Epithelial cell of proximal tubule (primary cell): Measurements from ENCODE around the gene CLN6. TPM values are rescaled to one million over a fixed set of nuclear protein-coding genes. Genes with fewer than 3 reads are reported as not detected.

Source experiments
- DNase-seq: peaks from one replicate; pipeline ENCODE4 v3.0.0-alpha.2; 2011; ENCODE audit warnings: low read depth
- H3K4me3 ChIP-seq: 2 replicates; pipeline ENCODE4 v1.5.1; 2011; ENCODE audit warnings: low read depth, mild to moderate bottlenecking, low read length
- total RNA-seq: library from RNA; depleted of rRNA; stranded (reverse); fragments of >200 nt; gene quantifications from 2 replicates; pipeline ENCODE4 v1.2.3, GENCODE V29; 2015
- TF ChIP-seq, protein P1 (sequence below): conservative IDR thresholded peaks from 2 replicates; pipeline ENCODE4 v1.5.1; 2012; ENCODE audit warnings: low read depth, mild to moderate bottlenecking, low read length

Gene CLN6
- total RNA-seq, 1 donor from 2014 or later, result 14.9 TPM

DNA sequence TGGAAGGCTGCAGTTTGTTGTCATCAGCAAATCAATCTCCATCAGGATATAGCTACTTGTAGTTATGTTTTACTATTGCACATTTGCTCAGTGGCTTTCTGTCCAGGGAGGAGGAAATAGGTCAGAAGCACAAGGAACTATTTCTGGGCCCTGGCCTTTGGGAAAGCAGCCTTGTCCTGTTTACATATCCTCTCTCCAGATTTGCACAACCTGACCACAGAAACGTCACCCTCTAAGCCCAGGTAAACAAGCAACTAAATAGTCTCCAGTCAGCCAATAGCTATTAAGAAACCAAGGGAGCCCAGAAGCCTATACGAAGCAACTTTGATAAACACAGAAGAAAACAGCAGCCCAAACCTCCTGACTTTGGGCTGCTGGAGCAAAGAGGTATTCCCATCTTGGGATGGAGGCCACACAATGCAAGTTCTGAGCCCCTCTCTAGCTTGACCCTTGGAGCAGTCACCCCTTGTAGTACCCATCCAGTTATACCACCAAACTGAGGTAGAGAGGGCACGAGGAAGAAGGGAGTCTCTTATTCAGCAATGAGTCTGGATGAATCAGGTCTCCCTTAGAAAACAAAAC is 45.7 kb upstream of the CLN6 start:
- TF ChIP-seq, protein P1, sequence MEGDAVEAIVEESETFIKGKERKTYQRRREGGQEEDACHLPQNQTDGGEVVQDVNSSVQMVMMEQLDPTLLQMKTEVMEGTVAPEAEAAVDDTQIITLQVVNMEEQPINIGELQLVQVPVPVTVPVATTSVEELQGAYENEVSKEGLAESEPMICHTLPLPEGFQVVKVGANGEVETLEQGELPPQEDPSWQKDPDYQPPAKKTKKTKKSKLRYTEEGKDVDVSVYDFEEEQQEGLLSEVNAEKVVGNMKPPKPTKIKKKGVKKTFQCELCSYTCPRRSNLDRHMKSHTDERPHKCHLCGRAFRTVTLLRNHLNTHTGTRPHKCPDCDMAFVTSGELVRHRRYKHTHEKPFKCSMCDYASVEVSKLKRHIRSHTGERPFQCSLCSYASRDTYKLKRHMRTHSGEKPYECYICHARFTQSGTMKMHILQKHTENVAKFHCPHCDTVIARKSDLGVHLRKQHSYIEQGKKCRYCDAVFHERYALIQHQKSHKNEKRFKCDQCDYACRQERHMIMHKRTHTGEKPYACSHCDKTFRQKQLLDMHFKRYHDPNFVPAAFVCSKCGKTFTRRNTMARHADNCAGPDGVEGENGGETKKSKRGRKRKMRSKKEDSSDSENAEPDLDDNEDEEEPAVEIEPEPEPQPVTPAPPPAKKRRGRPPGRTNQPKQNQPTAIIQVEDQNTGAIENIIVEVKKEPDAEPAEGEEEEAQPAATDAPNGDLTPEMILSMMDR, result no peak
- no peak overlapping the region for H3K4me3 ChIP-seq
- no peak for DNase-seq

DNA sequence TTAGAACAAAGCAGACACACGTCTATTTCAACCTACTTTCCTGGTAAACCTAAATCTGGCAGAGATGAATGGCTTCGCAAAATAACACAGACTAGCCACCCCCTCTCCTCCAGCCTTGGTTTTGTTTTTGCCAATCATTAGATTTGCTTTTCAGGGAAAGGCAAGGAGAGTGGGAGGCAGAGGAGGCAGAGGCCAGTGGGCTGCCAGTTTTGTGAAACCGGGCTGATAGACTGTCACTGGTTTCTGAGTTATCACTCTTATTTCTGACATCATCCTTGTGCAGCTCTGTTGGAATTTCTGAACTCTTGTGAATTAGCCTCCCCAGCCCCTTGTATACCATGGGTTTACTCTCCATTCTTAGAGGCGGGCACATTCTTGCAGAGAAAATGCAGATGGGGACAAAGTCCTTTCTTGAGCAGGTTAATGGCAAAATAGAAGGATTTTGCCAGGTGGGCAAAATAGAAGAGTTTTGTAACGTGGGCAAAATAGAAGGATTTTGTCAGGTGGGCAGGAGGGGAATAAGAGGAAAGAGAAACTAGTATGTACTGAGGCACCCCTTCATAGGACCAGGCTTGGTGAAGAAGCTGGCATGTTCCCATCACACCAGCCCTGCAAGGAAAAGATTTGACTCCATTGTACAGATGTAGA is 44.8 kb upstream of the CLN6 start:
- DNase-seq, result no peak

DNA sequence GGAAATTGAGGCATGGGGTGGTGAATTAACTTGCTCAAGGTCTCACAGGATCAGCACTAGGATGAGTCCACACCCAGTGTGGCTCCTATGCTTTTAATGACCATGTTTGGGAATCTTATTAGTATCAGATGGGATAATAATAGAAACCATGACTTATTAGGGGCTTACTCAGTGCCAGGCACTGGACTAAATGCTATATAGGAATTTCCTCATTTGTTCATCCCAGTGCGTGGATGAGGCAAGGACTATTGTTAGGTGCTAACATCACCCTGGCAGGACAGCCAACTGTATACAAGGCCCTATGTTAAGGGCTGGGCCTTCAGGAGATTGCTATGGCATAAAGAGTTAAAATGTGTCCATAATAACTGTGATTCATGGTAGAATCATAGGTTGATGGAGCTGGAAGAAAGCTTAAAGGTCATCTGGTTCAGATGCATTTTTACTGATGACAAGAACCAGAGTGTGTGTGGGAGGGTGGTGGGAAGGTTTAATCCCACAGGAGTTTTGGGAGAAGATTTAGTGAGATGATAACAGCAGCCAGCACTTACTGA is 43.3 kb upstream of the CLN6 start:
- TF ChIP-seq, protein P1, result no peak
- H3K4me3 ChIP-seq, result no peak overlapping the region
- no peak for DNase-seq

More for the DNA sequence above, 44.8 kb upstream of the CLN6 start:
- H3K4me3 ChIP-seq, result no peak overlapping the region
- TF ChIP-seq, protein P1, result no peak

DNA sequence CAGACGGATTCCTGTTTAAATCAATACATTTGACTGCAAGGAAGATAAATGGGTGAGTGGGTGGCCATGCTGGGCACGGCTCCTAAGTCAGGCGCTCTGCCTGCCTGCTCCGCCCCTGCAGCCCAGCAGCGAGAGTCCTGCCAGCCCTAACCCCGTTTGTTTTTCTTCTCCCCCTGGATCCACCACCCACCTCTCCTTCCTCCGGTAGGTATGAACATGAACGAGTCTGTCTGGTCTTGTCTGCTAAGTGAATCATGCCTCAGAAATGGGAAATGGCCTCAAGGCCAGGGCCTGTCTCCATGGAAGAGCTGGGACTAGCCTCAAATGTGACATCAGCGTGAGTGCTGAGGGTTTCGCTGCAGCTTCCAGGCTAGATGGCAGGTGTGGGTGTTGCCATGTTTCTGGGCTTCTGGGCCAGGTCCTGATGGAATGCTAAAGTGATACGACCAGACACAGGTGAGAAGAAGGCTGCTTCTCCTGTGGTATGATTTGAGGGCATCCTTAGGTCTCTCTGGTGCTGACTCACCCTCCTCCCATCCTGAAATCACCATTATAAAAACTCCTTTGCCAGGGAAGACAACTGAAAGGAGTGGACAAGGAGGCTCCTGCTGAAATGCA is 42.4 kb upstream of the CLN6 start:
- DNase-seq, result no peak
- TF ChIP-seq, protein P1, result no peak
- no peak overlapping the region for H3K4me3 ChIP-seq

DNA sequence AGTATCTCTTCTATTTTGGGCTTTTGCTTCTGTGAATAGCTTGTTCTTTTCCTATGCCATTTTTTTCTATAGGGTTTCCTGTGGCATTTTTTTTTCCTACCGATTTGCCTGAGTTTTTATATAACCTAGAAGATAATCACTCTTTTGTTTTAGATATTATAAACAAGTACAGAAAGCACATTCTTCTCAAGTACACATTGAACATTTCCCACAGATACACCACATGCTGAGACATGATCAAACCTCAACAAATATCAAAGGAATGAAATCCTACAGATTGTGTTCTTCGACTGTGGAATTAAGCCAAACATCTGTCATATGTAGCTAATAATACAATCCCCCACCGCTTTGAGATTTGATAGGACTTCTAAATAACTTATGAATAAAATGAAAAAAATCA is 38.9 kb upstream of the CLN6 start:
- no peak for DNase-seq
- TF ChIP-seq, protein P1, result no peak
- no peak overlapping the region for H3K4me3 ChIP-seq

DNA sequence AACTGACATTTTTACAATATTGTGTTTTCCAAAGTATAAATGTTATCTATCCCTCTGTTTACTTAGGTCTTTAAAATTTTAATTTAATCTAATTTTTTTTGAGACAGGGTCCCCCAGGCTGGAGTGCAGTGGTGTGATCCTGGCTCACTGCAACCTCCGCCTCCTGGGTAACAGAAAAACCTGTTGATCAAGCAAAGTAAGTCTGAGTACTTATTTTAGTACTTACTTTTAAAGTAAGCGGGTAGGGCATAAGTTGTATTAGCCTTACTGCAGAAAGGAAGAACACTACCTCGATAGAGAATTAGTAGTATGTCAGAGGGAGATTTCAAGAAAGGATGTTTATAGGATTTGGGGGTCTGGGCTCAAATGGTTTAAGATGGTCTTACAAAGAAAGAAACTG is 36.1 kb upstream of the CLN6 start:
- H3K4me3 ChIP-seq, result no peak overlapping the region
- TF ChIP-seq, protein P1, result no peak
- no peak for DNase-seq
